ENCODE measurements around the gene DCST2.

DCST2 gene

DNA sequence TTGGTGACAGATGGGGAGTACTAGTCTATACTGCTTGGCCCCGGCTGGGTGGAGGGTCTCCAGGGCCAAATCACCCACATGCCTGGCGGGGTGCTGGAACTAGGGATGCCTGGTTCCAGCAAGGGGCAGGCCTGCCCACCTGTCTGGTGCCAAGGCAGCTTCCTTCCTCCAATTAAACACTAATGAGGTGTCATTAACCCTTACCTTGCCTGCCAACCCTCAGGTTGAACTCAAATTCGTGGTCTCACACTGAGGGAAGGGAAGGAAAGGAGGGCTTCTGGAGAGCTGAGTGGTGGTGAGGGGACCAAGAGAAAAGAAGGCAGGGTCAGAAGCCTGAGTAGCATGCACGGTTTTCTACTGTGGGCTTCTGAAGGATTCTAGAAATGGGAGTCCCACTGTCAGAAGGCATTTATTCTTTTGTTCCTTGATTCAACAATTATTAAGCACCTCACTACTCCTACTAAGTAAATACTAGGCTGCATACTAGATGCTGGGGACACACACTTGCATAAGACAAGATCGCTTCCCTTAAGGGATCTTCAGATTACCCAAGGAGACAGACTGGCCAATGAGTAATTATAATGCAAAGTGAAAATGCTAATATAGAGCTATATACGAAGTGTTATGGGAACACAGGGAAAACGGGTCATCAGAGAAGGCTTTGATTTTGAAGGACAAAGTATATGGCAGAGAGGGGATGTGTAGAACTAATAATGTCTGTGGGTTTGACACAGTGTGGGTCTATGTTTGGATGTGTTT is 39.1 kb upstream of the DCST2 start:
- TF ChIP-seq, protein P1, sequence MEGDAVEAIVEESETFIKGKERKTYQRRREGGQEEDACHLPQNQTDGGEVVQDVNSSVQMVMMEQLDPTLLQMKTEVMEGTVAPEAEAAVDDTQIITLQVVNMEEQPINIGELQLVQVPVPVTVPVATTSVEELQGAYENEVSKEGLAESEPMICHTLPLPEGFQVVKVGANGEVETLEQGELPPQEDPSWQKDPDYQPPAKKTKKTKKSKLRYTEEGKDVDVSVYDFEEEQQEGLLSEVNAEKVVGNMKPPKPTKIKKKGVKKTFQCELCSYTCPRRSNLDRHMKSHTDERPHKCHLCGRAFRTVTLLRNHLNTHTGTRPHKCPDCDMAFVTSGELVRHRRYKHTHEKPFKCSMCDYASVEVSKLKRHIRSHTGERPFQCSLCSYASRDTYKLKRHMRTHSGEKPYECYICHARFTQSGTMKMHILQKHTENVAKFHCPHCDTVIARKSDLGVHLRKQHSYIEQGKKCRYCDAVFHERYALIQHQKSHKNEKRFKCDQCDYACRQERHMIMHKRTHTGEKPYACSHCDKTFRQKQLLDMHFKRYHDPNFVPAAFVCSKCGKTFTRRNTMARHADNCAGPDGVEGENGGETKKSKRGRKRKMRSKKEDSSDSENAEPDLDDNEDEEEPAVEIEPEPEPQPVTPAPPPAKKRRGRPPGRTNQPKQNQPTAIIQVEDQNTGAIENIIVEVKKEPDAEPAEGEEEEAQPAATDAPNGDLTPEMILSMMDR (IDR thresholded peaks at IDR 0.05), result no peak

DNA sequence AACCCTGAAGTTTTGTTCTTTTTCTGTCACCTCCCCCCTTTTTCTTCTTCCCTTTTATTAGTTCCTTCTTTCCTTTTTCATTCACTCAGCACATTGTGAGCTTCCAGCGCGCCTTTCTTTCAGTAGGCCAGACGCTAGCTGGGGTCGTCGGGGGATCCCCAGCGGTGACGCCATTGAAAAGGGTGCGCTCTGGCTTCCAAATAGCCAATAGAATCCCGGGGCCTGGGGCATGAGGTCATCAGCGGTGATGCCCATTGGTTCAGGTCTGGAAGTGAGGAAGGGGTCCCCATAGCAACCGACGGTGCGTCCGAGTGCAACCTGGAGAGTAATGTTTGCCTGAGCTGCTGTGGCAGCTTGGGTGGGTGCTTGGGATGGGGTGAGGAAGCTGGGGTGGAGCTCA is 38.1 kb upstream of the DCST2 start:
- TF ChIP-seq, protein P1 (IDR thresholded peaks at IDR 0.05), result no peak

DNA sequence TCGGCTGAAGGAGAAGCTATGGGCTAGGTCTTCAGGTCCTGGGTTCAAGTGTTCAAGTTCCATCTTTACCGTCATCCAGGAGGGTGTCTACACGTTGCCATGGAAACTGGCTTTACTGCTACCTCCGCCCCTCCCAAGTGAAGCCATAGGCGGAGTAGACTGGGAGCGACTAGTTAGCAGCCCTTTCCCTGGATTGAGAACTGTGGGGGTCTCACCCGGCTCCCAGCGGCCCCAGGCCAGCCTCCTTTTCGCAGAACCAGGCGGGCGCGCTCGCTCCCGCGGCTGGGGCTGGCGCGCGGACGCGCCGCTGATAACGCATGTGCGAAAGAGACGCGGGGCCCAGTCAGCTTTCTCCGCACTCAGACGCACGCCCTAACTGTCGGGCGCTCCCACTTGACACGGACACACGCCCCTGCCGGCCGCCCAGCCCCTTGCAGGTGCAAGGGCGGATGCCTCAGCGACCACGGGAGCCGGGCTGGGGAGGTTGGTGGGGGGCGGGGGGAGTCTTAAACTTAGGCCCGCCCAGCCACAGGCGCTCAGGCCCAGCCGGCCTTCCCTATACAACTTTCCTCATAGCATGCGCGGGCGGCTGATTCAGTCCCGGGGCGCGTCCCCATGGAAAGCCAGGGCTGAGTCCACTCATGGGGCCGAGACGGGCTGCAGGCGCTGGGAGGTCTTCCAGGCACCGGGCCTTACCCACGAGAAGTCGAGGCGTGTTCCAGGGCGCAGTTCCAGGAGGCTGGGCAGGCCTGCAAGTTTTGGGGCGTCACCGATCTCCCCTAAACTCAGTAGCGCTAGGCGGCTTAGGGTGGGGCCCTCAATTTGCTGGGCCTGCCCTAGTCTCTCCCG is 37.4 kb upstream of the DCST2 start:
- TF ChIP-seq, protein P1 (IDR thresholded peaks at IDR 0.05), result no peak

DNA sequence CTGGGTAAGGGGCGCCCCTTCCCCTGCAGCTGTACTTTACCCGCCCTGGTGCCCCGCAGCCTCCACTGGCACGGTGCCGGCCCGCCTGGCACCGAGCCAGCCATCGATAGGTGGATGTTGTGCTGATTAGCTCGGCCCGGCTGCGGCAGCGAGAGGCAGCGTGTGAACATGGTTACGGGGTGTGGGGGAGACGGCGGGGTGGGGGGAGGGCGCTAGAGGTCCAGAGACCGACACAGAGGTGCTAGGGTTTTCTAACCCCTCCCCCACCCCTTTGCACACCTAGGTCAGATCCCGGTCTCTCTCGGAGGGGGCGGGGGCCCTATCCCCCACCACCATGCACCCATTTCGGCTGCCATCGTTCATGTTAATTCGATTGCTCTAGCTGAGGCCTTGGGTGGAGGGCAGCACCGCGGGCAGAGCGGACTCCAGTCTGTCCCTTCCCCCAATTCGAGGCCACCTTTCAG is 36.6 kb upstream of the DCST2 start:
- TF ChIP-seq, protein P1 (IDR thresholded peaks at IDR 0.05), result no peak

DNA sequence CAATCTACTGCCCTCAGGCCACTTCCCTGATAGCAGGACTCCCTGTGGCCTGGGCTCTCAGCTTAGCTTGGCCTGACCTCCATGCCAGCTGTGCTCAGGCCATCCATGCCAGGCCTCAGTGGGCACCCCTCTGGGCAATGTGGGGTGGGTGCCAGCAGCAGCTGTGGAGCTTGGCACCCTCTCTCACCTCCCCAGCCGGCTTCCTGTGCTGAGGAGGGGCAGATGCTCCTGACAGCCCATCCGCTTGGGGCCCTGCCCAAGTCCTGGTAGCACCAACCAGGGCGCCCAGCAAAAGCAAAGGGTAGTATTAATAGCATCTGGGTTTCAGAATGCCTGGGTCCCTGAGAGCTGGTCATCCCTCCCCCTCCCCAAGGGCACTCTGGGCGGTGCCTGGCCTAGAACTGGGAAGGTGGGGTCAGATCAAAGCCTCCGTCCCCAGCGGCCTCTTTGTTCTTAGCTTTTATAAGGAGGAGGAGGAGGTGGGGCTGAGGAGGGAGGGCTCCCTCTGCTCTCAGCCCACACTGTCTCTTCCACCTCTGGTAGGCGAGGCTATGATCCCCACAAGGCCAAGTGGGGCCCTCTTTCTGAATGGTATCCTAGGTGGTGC is 36.1 kb upstream of the DCST2 start:
- TF ChIP-seq, protein P1 (IDR thresholded peaks at IDR 0.05), result no peak

DNA sequence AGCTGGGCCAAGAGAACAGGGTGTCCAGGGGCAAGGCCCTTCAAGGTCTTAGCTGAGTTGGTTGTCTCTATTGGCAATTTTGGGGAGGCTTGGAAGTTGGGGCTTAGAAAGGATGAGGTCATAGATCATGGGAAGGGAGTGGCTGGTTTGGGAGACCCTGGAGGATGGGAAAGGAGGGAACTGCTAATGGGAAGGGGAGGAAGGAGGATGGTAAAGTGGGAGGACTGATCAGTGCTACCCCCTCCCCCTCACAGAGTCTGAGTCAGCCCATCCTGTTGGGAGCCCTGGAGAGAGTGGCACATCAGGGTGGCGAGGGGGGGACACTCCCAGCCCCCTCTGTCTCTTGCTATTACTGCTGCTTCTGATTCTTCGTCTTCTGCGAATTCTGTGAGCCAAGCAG is 35.0 kb upstream of the DCST2 start:
- TF ChIP-seq, protein P1 (IDR thresholded peaks at IDR 0.05), result no peak

DNA sequence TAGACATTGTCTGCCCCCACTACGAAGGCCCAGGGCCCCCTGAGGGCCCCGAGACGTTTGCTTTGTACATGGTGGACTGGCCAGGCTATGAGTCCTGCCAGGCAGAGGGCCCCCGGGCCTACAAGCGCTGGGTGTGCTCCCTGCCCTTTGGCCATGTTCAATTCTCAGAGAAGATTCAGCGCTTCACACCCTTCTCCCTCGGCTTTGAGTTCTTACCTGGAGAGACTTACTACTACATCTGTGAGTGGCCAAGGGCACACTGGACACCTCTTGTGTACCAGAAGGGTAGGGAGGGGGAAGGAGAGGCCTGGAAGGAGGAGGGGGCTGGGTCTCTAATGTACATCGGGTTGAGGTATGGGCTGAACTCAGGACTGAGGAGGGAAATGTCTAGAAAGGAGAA is 33.2 kb upstream of the DCST2 start:
- TF ChIP-seq, protein P1 (IDR thresholded peaks at IDR 0.05), result no peak

Measured in LNCAP (cell line).